HG03469 (cell line): ENCODE measurements around the gene BCL2L1.
"Not testable (repeated sequence)": the region's sequence is repeated elsewhere in the genome, so short reads cannot be mapped to it uniquely, and the experiment has no call there.

Experiments used
- ATAC-seq: cut with Tn5 transposase; IDR thresholded peaks from one replicate; pipeline ENCODE4 v1.9.1; 2021; ENCODE audit warnings: mild to moderate bottlenecking, moderate library complexity, moderate number of reproducible peaks; ENCODE audit not compliant: unreplicated experiment

Gene BCL2L1

DNA sequence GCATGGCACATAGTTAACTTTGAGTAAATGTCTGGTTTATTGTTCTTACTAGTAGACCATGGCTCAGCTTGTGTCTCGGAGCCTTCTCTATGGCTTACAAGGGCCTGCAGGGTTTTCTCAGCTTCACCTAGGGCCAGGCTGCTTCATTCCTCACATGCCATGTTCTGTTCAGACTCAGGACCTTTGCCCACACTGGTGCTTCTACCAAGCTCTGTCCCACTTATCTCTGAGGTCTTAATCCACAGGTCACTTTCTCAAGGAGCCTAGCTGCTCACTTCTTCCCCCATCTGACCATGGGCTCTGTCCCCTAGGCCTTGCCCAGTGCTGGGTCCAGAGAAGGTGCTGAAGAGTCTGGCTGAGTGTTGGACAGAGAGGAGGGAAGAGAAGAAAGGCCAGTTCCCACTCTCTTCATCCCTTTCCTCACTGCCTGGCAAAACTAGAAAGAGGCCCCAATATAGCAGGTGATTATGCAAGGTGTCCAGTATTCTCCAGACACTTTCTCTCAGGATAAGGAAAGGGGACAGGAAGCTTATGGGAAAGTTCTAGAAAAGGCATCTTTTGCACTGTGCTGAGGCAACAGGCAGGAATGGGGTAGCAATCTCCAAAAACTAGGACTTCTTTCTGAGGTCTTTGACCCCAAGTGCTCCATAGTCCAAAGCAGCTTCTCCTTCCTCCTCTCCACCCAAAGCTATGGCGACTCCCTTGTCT is 45.0 kb downstream of the BCL2L1 start:
- no peak for ATAC-seq

DNA sequence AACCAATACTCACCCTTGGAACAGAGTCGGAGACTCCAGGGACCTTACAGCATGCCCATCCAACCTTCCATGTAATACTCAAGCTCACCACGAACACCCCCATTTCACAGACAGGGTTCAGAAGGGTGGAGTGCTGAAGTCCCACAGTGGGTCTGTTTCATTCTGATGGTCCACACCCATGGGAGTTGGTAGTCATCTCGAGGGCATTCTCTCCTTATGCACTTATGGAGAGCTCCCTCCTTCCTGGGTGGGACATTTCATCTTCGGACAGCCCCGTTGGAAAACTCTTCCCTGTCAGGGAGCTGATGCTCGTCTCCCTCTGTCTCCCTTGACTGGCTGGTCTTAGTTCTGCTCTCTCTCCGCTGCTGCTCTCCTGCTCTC is 46.1 kb downstream of the BCL2L1 start:
- no peak for ATAC-seq

- ATAC-seq = no peak
These were observed 46.6 kb downstream of the BCL2L1 start for GRCh38 chr20:31675828-31676608.

DNA sequence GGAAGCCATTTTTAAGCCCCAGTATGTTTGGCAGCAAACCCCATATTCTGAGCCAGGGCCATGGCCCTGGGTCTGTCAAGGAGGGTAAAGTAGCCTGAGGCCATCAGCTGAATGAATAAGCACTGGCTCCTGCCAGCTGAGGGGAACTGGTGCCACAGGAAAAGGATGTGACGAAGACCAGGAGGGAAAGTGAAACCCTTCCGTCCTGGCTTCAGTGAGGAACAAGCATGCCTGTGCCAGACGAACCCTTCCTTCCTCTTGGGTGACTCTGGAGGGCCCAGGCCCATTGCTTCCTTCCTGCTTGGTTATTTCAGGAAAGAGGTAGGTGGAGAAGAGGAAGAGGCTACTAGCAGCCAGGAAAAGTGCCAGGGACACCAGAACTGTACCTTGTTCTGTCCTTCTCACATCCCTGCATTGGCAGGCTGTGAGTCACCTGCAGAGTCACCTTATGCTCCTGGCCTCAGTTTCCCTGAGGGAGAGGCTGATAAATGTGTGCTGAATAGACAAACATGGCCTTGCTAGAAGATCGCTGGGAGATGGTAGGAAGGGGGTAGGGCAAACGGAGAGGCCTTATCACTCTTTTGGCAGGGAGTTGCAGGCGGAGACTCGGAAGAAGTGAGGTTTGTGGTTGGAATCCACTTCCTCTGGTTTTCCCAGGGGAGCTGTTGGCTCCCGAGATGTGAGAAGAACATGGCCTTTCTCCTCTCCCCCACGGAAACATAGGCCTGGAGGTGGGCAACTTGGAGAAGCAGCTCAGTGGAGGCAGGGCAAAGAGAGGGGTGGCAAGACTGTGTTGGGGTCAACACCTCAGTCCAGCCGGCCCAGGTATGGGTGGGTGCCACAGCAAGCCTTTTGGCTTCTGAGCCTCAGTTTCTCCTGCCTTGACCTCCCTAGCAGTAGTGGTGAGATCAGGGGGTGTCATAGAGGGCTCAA is 47.5 kb downstream of the BCL2L1 start:
- ATAC-seq = peak; percentile 44

- no peak for ATAC-seq
These were observed 48.7 kb downstream of the BCL2L1 start for GRCh38 chr20:31673943-31674463.

DNA sequence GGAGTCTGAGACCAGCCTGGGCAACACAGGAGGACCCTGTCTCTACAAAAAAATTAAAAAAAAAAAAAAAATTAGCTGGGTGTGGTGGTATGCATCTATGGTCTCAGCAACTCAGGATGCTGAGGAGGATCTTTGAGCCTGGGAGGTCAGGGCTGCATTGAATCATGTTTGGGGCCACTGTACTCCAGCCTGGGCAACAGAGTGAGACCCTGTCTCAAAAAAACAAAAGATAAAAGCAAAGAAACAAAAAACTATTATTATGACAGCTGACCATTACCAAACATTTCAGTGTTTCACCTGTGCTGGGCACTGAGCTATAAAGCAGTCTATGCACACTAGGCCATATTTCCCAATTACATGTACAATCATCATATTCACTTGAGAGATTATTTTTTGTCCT is 49.2 kb downstream of the BCL2L1 start:
- ATAC-seq = no peak

DNA sequence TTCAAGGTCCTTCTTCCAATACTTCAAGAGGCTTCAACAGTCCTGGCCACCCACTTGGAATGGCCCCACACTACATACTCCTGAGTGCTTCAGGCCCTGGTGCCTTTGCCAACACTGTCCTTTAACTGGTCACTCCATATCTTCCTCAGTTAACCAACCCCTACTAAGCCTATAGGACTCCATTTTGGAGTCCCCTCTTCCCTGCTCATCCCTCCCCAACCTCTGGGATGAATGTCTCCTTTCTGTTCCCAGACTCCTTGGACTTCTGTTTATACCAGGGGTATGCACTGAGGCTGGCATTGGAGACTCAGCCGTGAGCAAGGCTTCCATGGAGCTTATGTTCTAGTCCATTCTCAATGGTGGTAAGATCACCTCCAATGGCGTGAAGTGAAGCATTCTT is 51.3 kb downstream of the BCL2L1 start:
- ATAC-seq = no peak

DNA sequence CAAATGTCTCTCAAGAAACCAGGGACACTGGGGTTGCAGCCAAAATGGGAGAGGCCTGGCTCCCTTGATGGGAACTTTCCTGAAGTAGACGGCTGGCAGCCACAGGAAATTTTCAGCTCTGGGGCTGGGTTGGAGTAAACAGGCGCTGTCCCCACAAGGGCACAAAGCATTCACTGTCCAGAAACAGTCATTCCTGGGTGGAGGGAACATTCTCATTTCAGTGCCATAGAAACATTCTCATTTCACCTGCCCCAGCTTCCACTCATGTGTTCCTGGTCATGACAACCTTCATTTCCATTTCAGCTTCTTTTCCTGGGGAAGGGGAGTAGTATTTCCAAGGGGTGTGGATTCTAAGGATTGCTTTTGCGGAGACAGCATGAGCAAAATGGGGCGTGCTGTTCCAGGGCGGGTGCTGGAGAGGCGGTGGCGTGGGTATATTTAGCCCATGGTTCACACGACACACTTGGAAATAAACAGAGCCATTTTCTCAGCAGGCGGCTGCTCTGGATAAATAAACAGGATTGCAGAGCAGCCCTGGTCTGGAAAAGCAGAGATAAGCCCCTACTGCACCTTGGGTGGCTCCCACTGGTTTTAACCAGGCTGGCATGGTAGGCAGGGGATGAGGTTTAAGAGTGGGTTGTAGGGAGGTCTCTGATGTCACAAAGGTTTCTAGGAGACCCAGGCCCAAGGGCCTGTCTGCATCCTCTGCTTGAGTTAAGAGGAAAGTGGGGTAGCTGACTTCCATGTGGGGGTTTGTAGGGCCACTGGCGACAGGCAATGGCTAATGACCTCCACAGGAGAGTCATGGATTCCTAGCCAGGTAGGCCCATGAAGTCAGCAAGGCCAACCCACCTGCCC is 52.1 kb downstream of the BCL2L1 start:
- no peak for ATAC-seq

GRCh38 chr20:31669876-31670275 is 52.8 kb downstream of the BCL2L1 start:
- ATAC-seq = no peak

DNA sequence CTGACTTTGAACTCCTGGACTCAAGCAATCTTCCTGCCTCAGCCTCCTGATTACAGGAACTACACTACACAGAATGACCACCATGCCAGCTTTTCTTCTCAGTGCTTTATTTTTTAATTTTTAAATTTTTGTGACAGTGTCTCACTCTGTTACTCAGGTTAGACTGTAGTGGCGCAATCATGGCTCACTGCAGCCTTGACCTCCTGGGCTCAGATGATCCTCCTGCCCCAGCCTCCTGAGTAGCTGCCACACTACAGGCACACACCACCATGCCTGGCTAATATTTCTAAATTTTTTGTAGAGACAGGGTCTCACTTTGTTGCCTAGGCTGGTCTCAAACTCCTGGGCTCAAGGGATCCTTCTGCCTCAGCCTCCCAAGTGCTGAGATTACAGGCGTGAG is 53.7 kb downstream of the BCL2L1 start:
- not testable (repeated sequence) for ATAC-seq

- ATAC-seq = no peak
These were observed 55.1 kb downstream of the BCL2L1 start for GRCh38 chr20:31667315-31668285.

- ATAC-seq = no peak
These were observed 56.2 kb downstream of the BCL2L1 start for GRCh38 chr20:31666258-31667042.

GRCh38 chr20:31665753-31666152 is 56.9 kb downstream of the BCL2L1 start:
- no peak for ATAC-seq

- ATAC-seq = no peak
These were observed 57.8 kb downstream of the BCL2L1 start for GRCh38 chr20:31664696-31665354.

- ATAC-seq = no peak
These were observed 58.6 kb downstream of the BCL2L1 start for GRCh38 chr20:31663838-31664695.

- ATAC-seq = no peak
These were observed 59.2 kb downstream of the BCL2L1 start for GRCh38 chr20:31663524-31663837.

DNA sequence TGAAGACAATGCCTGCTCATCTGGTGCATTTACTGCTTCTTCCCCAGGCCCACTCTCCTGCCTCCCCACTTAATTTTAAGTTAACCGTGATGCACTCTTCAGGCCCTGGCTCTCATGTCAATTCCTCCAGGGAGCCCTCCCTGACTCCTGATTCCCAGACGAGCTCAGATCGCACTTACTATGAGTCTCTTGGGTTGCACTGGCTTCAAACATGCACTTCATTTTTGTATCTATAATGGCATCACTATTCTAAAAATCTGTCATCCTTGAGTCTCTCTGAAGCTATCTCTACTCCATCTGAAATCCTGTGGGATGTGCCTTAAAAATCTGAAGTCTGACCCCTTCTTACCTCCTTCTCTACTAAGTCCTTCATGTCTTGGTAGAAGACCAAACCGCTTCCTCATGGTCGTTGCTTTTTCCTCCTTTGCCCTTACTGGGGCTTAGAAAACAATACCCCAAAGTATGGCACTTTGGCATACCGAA is 60.3 kb downstream of the BCL2L1 start:
- no peak for ATAC-seq
